ENCODE data around the gene GLS. TPM values are rescaled to one million over a fixed set of nuclear protein-coding genes. Genes with fewer than 3 reads are reported as not detected.
A peak's percentile ranks its signal among the peaks of the same experiment; 100 is the strongest.

The GLS gene
- total RNA-seq, 1 experiment from 2014 or later, result 97.4 TPM

- no peak overlapping the region for H2AFZ ChIP-seq (ENCODE audit: low read depth, low read length, poor library complexity, severe bottlenecking)
These were observed 21.0 kb upstream of the GLS start for GRCh38 chr2:190859347-190860297.

More at GRCh38 chr2:190859347-190860297, 21.0 kb upstream of the GLS start:
- no TSS peak for BruUV-seq (replicated peaks)
- Histone ChIP-seq H3K9me3 (ENCODE audit: control insufficient read depth in 1 of 2, insufficient read depth in 1 of 2, low read depth in 1 of 2, low read length in 2 of 2) (no peaks in the 10 kb centered on the region), H3K9ac (ENCODE audit: low read length) (no peak overlapping the region), H3K4me2 (ENCODE audit: low read length) (0 out of 2 replicates have a peak overlapping the region, but pooled peaks have one; percentile 2), H3K27ac (ENCODE audit: low read depth, low read length) (no peak overlapping the region), H3K4me1 (ENCODE audit: control insufficient read depth in 1 of 2, insufficient read depth in 2 of 2, low read length in 2 of 2) (peaks cover 6 to 16% of the 10 kb centered on the region in 2 experiments; a peak in 2 of 4 replicates), H3K9me2 (ENCODE audit: insufficient read depth) (no peaks in the 10 kb centered on the region), H3K36me3 (ENCODE audit: control insufficient read depth in 1 of 2, insufficient read depth in 2 of 2, low read length in 2 of 2) (no peaks in the 10 kb centered on the region), H3K79me2 (ENCODE audit: insufficient read depth, low read length) (no peaks in the 10 kb centered on the region), H3K27me3 (ENCODE audit: insufficient read depth, low read length) (no peaks in the 10 kb centered on the region), H4K20me1 (ENCODE audit: insufficient read depth) (no peaks in the 10 kb centered on the region), H3K4me3 (replicated peaks in 1 of 2; ENCODE audit: low read depth in 1 of 2, low read length in 2 of 2) (no peak overlapping the region)
- RAD21 ChIA-PET (ENCODE audit: low non-redundant PET in 1 of 2, low total read pairs in 2 of 2, uncharacterized antibody in 2 of 2, unreplicated experiment in 2 of 2), result no interaction called here
- POLR2A ChIA-PET, result interaction anchor here (1.0 kb wide), 1 partner anchor 22 kb away, joined by 3 read pairs; no protein-coding TSS in a partner anchor
- DNase-seq (ENCODE audit: low read depth, low spot score) (no peak), ATAC-seq (no peak)
- intact Hi-C loops (cut with micrococcal nuclease), result no loop called here
- no peak for TF ChIP-seq FOSL1 (IDR thresholded peaks at IDR 0.05; ENCODE audit: low read depth)
- TF ChIP-seq POLR2A (IDR thresholded peaks at IDR 0.05; ENCODE audit: borderline replicate concordance, extremely low read depth, insufficient read depth, insufficient read length), result no peak
- TF ChIP-seq, protein P1, sequence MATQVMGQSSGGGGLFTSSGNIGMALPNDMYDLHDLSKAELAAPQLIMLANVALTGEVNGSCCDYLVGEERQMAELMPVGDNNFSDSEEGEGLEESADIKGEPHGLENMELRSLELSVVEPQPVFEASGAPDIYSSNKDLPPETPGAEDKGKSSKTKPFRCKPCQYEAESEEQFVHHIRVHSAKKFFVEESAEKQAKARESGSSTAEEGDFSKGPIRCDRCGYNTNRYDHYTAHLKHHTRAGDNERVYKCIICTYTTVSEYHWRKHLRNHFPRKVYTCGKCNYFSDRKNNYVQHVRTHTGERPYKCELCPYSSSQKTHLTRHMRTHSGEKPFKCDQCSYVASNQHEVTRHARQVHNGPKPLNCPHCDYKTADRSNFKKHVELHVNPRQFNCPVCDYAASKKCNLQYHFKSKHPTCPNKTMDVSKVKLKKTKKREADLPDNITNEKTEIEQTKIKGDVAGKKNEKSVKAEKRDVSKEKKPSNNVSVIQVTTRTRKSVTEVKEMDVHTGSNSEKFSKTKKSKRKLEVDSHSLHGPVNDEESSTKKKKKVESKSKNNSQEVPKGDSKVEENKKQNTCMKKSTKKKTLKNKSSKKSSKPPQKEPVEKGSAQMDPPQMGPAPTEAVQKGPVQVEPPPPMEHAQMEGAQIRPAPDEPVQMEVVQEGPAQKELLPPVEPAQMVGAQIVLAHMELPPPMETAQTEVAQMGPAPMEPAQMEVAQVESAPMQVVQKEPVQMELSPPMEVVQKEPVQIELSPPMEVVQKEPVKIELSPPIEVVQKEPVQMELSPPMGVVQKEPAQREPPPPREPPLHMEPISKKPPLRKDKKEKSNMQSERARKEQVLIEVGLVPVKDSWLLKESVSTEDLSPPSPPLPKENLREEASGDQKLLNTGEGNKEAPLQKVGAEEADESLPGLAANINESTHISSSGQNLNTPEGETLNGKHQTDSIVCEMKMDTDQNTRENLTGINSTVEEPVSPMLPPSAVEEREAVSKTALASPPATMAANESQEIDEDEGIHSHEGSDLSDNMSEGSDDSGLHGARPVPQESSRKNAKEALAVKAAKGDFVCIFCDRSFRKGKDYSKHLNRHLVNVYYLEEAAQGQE (IDR thresholded peaks at IDR 0.05; ENCODE audit: low read depth), result no peak
- TF ChIP-seq, protein P2, sequence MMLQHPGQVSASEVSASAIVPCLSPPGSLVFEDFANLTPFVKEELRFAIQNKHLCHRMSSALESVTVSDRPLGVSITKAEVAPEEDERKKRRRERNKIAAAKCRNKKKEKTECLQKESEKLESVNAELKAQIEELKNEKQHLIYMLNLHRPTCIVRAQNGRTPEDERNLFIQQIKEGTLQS (IDR thresholded peaks at IDR 0.05), result no peak
- TF ChIP-seq ZFX (IDR thresholded peaks at IDR 0.05), result no peak
- CTCF ChIA-PET, result interaction anchor here (1.3 kb wide), 1 partner anchor 9 kb away, joined by 8 read pairs; no protein-coding TSS in a partner anchor

All from HCT116 (cell line).